RWPE1 (cell line): ENCODE data around the gene ATL1.
"Not testable (repeated sequence)": the region's sequence is repeated elsewhere in the genome, so short reads cannot be mapped to it uniquely, and the experiment has no call there.

ENCODE experiments used
- CTCF ChIA-PET: fragments of 350-600 bp; sonication (Branson Sonifier 250); formaldehyde crosslinking; extraction: SDS; loops from one replicate; lab custom pipeline; 2021; lab: Yijun Ruan, JAX
- POLR2A ChIA-PET: fragments of 400-600 bp; formaldehyde crosslinking; extraction: SDS; loops from one replicate; lab custom pipeline; 2020; ENCODE audit warnings: antibody characterized with exemption; ENCODE audit not compliant: low non-redundant PET; lab: Yijun Ruan, JAX
- DNase-seq: peaks from one replicate; pipeline ENCODE4 v3.0.0; 2012; ENCODE audit warnings: low spot score
- H3K27ac ChIP-seq: fragments of 450-650 bp; 2 replicates; pipeline ENCODE4 v1.5.1; 2017
- CTCF ChIP-seq: fragments of 450-650 bp; conservative IDR thresholded peaks from 2 replicates; pipeline ENCODE4 v1.5.1; 2017; ENCODE audit warnings: low read depth, mild to moderate bottlenecking

The ATL1 gene

GRCh38 chr14:50533241-50533705 is 26.7 kb upstream of the ATL1 start:
- no peak for TF ChIP-seq CTCF
- POLR2A ChIA-PET, result no interaction called here

DNA sequence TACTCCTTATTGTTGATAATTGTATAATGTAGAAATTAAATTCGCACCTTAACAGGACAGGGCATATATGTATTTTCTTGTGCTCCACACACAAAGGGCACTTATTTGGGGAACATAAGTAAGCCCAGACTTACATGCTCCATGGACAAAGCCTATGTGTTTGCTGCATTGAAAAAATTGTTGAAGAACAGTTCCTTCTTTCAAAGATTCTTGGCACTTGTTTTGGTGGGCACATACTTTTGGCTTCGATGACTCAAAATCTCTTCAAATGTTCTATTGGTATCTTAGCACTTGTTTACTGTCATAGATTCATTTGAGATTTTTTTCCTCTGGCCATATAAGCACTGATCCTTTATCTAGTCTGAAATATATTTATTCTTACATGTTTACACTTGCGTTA is 26.1 kb upstream of the ATL1 start:
- H3K27ac ChIP-seq, result no peak overlapping the region
- CTCF ChIA-PET, result no interaction called here
- TF ChIP-seq CTCF, result no peak
- POLR2A ChIA-PET, result no interaction called here
- DNase-seq, result no peak

More at GRCh38 chr14:50533241-50533705, 26.7 kb upstream of the ATL1 start:
- no peak for DNase-seq
- CTCF ChIA-PET, result interaction anchor here (0.6 to 1.4 kb wide), 2 partner anchors 222 to 903 kb away, joined by 3 to 4 read pairs; no protein-coding TSS in a partner anchor
- H3K27ac ChIP-seq, result no peak overlapping the region

- ChIA-PET POLR2A (no interaction called here), CTCF (no interaction called here)
- TF ChIP-seq CTCF, result no peak
- H3K27ac ChIP-seq, result no peak overlapping the region
- DNase-seq, result no peak
Observed at GRCh38 chr14:50534416-50534815, 25.5 kb upstream of the ATL1 start.

GRCh38 chr14:50534997-50535396 is 24.9 kb upstream of the ATL1 start:
- POLR2A ChIA-PET, result no interaction called here
- CTCF ChIA-PET, result no interaction called here

GRCh38 chr14:50538034-50538433 is 21.9 kb upstream of the ATL1 start:
- H3K27ac ChIP-seq, POLR2A ChIA-PET, CTCF ChIA-PET, DNase-seq: not testable (repeated sequence)

More at GRCh38 chr14:50534997-50535396, 24.9 kb upstream of the ATL1 start:
- no peak for TF ChIP-seq CTCF
- no peak for DNase-seq
- H3K27ac ChIP-seq, result no peak overlapping the region

DNA sequence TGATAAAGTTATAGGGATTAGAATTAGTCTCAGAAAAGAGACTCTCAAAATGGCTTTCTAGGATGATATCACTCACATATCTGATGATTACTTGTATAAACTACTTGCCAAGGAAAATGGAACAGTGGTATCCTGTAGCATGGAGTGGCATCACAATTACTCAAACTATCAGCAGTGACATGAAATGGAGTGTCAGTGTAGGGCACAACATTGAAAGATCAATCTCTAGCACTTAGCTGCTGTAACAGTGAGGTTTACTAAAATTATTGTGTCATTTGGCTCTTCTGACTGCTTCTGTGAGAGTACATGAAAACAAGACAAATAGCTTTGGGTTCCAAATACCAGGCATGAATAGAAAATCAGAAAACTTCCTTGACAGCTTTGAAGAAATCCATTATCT is 20.9 kb upstream of the ATL1 start:
- H3K27ac ChIP-seq, result no peak overlapping the region
- CTCF ChIA-PET, result interaction anchor here (0.6 to 1.0 kb wide), 2 partner anchors 238 to 1241 kb away, joined by 3 read pairs; no protein-coding TSS in a partner anchor
- TF ChIP-seq CTCF, result no peak
- POLR2A ChIA-PET, result no interaction called here
- DNase-seq, result no peak

GRCh38 chr14:50541159-50541567 is 18.8 kb upstream of the ATL1 start:
- no peak overlapping the region for H3K27ac ChIP-seq
- ChIA-PET POLR2A (no interaction called here), CTCF (interaction anchor here (0.8 kb wide), 1 partner anchor 233 kb away, joined by 3 read pairs; no protein-coding TSS in a partner anchor)
- TF ChIP-seq CTCF, result no peak
- DNase-seq, result no peak
